K562 (cell line): Measurements from ENCODE around the gene CD3D. TPM values are rescaled to one million over a fixed set of nuclear protein-coding genes. Genes with fewer than 3 reads are reported as not detected.
A peak's percentile ranks its signal among the peaks of the same experiment; 100 is the strongest.

Experiments used
- BACH1 ChIP-seq: fragments of 200-800 bp; sonication (Bioruptor generic); IDR thresholded peaks from 2 replicates; pipeline ENCODE4 v1.6.1; 2016; ENCODE audit warnings: missing genetic modification characterization, missing compliant biosample characterization
- CCNT2 ChIP-seq: IDR thresholded peaks from 2 replicates; pipeline ENCODE4 v1.6.1; 2011; ENCODE audit warnings: borderline replicate concordance, low read depth, mild to moderate bottlenecking, moderate library complexity, mixed read lengths, low read length; ENCODE audit not compliant: insufficient read length; ENCODE audit errors: extremely low read depth
- CTBP1 ChIP-seq: fragments of 450-650 bp; IDR thresholded peaks from 2 replicates; pipeline ENCODE4 v1.6.1; 2016; ENCODE audit warnings: borderline replicate concordance
- EHMT2 ChIP-seq: fragments of 450-650 bp; IDR thresholded peaks from 2 replicates; pipeline ENCODE4 v1.6.1; 2018; ENCODE audit warnings: antibody characterized with exemption
- ERF ChIP-seq: fragments of 450-650 bp; formaldehyde crosslinking; IDR thresholded peaks from 2 replicates; pipeline ENCODE4 v1.4.0; 2020; ENCODE audit warnings: mild to moderate bottlenecking, mixed read lengths
- FOXJ3 ChIP-seq: sonication (generic); formaldehyde crosslinking; IDR thresholded peaks from 2 replicates; pipeline ENCODE4 v1.4.0; 2020; ENCODE audit warnings: mild to moderate bottlenecking, missing genetic modification reagents
- MAZ ChIP-seq, 2 experiments: fragments of 450-650 bp in 1 of 2; sonication (generic) in 1 of 2; formaldehyde crosslinking; IDR thresholded peaks in 1 of 2; conservative IDR thresholded peaks in 1 of 2; 2 replicates each; pipeline versions ENCODE4 v1.4.0 to v1.5.0; 2020; ENCODE audit warnings: mild to moderate bottlenecking in 1 of 2, missing genetic modification reagents in 1 of 2
- MEF2D ChIP-seq: conservative IDR thresholded peaks from 2 replicates; pipeline ENCODE4 v1.6.1; 2016; ENCODE audit warnings: low read depth, missing genetic modification characterization, missing compliant biosample characterization
- NR2C1 ChIP-seq, 2 experiments: fragments of 450-650 bp; IDR thresholded peaks; 2 replicates each; pipeline ENCODE4 v1.6.1; 2017; ENCODE audit warnings: mild to moderate bottlenecking in 2 of 2, antibody characterized with exemption in 1 of 2, inconsistent platforms in 1 of 2, missing compliant biosample characterization in 1 of 2, missing genetic modification characterization in 1 of 2
- PRMT5 ChIP-seq: sonication (generic); formaldehyde crosslinking; IDR thresholded peaks from 2 replicates; pipeline ENCODE4 v1.5.0; 2020; ENCODE audit warnings: missing genetic modification reagents
- PTRF ChIP-seq: fragments of 450-650 bp; IDR thresholded peaks from 2 replicates; pipeline ENCODE4 v1.6.1; 2016; ENCODE audit warnings: mild to moderate bottlenecking, missing genetic modification characterization, missing compliant biosample characterization
- SLC30A9 ChIP-seq: fragments of 250-450 bp; sonication (Bioruptor Pico); IDR thresholded peaks from 2 replicates; pipeline ENCODE4 v1.8.0; 2022; ENCODE audit warnings: mild to moderate bottlenecking, moderate library complexity
- TBP ChIP-seq: optimal IDR thresholded peaks from 2 replicates; pipeline ENCODE3; 2011; ENCODE audit warnings: low read depth, low read length, improper control_type of control experiment
- TCFL5 ChIP-seq: fragments of 250-450 bp; sonication (Bioruptor Pico); conservative IDR thresholded peaks from 2 replicates; pipeline ENCODE4 v1.6.1; 2021; ENCODE audit warnings: mild to moderate bottlenecking, moderate library complexity, matching md5 sums
- TRIM24 ChIP-seq, 2 experiments: fragments of 450-650 bp; IDR thresholded peaks; 2 replicates each; pipeline ENCODE4 v1.6.1; 2016
- ZNF445 ChIP-seq: fragments of 250-450 bp; sonication (Bioruptor Pico); IDR thresholded peaks from 2 replicates; pipeline ENCODE4 v1.4.0; 2020; ENCODE audit warnings: low read depth, mild to moderate bottlenecking, moderate library complexity
- ZZZ3 ChIP-seq: fragments of 450-650 bp; IDR thresholded peaks from 2 replicates; pipeline ENCODE4 v1.6.1; 2016; ENCODE audit warnings: antibody characterized with exemption, mild to moderate bottlenecking, moderate library complexity
- polyA plus RNA-seq, 8 experiments: library from polyadenylated mRNA; depleted of rRNA in 4 of 8; stranded (reverse) in 5 of 8; unstranded in 3 of 8; fragments of >200 nt; fragmentation: Nextera tagmentation in 2 of 8; fragmentation: Illumina TruSeq in 1 of 8; extraction: Ambion mirVana in 2 of 8; extraction: Trizol in 1 of 8; gene quantifications; 2 replicates each; pipeline versions ENCODE4 v1.2.1 to v1.2.3, GENCODE V29; 2011 to 2014; ENCODE audit warnings: inconsistent platforms in 1 of 8, missing spikeins in 1 of 8
- total RNA-seq, 7 experiments: library from RNA; depleted of rRNA in 6 of 7; stranded (reverse); fragments of >200 nt in 6 of 7; fragmentation: Illumina TruSeq in 2 of 7; extraction: Trizol in 2 of 7; gene quantifications; 2 replicates each; pipeline versions ENCODE4 v1.2.1 to v1.2.3, GENCODE V29; 2011 to 2021; ENCODE audit warnings: low replicate concordance in 1 of 7
- TF ChIP-seq, protein P1 (sequence below): fragments of 250-450 bp; sonication (Bioruptor Pico); IDR thresholded peaks from 2 replicates; pipeline ENCODE4 v1.8.0; 2022; ENCODE audit warnings: inconsistent platforms, mild to moderate bottlenecking, moderate library complexity, borderline replicate concordance
- TF ChIP-seq, protein P2 (sequence below): fragments of 250-450 bp; sonication (Bioruptor Pico); IDR thresholded peaks from 2 replicates; pipeline ENCODE4 v1.4.0; 2020; ENCODE audit warnings: mild to moderate bottlenecking, moderate library complexity, borderline replicate concordance
- TF ChIP-seq, protein P3 (sequence below), 2 experiments: fragments of 450-650 bp in 1 of 2; sonication (generic) in 1 of 2; formaldehyde crosslinking in 1 of 2; IDR thresholded peaks in 1 of 2; conservative IDR thresholded peaks in 1 of 2; 2 replicates each; pipeline versions ENCODE4 v1.6.1 to v1.8.1; 2016 to 2023; ENCODE audit warnings: mild to moderate bottlenecking in 2 of 2, moderate library complexity in 2 of 2, inconsistent platforms in 1 of 2, missing genetic modification reagents in 1 of 2
- TF ChIP-seq, protein P4 (sequence below): fragments of 250-450 bp; sonication (Bioruptor Pico); IDR thresholded peaks from 2 replicates; pipeline ENCODE4 v1.4.0; 2020; ENCODE audit warnings: mild to moderate bottlenecking, moderate library complexity

The CD3D gene
- total and polyA plus RNA-seq, 9 of the 15 experiments (the other 6 are each of a cell fraction or from before 2014, with no cell fraction given) = 36.2 to 238 (median 67.1) TPM

DNA sequence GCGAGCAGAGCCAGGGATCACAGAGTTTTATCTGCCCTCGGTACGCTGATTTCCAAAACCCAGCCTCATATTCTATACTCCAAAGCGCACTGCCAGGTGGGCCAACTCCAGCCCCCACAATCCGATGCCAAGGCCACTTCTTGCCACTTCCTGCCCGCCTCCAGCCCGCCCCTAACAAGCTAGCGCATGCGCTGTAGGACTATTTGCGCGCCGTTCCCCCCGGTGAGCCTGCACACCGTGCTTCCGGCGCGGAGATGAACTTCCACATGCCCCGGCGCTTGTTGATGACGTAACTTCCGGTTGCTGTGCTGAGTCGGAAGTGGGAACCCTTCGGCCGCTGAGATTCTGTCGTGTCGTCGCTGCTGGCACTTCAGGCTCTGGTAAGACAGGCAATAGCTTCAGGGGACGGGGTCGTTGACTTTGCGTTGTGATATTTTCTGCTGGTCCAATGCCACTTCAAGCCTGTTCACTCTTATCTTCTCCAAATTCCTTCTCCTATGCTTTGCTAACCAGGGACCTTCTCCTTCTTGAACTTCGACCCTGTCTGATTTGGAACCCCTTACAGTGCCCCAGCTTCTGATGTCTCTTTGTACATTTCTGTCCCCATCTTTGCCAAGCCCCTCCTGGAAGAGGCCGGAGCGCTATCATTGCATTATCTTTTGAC lies 16.9 kb upstream of the CD3D start, which contains the start of gene UBE4A (continued):
- TF ChIP-seq, protein P1, sequence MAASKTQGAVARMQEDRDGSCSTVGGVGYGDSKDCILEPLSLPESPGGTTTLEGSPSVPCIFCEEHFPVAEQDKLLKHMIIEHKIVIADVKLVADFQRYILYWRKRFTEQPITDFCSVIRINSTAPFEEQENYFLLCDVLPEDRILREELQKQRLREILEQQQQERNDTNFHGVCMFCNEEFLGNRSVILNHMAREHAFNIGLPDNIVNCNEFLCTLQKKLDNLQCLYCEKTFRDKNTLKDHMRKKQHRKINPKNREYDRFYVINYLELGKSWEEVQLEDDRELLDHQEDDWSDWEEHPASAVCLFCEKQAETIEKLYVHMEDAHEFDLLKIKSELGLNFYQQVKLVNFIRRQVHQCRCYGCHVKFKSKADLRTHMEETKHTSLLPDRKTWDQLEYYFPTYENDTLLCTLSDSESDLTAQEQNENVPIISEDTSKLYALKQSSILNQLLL (CRISPR knock-in tag) = no peak
- TF ChIP-seq BACH1 (tag) (peak; percentile 89), MEF2D (tag) (no peak), CTBP1 (0 out of 2 replicates have a peak, but pooled peaks have one; percentile 15), ZNF445 (CRISPR knock-in tag) (no peak), CCNT2 (no peak), ZZZ3 (no peak), ERF (no peak), TRIM24 (IDR thresholded peaks at IDR 0.05) (peak; percentile 10 to 62; a peak in 2 of 4 replicates), MAZ (CRISPR knock-in tag; conservative IDR thresholded peaks at IDR 0.05 in 1 of 2, IDR thresholded peaks at IDR 0.05 in 1 of 2) (peak; percentile 38 to 66; a peak in 1 of 4 replicates), FOXJ3 (CRISPR knock-in tag) (no peak), EHMT2 (peak; percentile 91), TBP (peak; percentile 66), NR2C1 (IDR thresholded peaks at IDR 0.05) (peak; percentile 95), NR2C1 (tag; IDR thresholded peaks at IDR 0.05) (peak; percentile 96), SLC30A9 (CRISPR knock-in tag) (no peak), PTRF (tag) (no peak), TCFL5 (CRISPR knock-in tag) (no peak), PRMT5 (CRISPR knock-in tag) (no peak)
- TF ChIP-seq, protein P2, sequence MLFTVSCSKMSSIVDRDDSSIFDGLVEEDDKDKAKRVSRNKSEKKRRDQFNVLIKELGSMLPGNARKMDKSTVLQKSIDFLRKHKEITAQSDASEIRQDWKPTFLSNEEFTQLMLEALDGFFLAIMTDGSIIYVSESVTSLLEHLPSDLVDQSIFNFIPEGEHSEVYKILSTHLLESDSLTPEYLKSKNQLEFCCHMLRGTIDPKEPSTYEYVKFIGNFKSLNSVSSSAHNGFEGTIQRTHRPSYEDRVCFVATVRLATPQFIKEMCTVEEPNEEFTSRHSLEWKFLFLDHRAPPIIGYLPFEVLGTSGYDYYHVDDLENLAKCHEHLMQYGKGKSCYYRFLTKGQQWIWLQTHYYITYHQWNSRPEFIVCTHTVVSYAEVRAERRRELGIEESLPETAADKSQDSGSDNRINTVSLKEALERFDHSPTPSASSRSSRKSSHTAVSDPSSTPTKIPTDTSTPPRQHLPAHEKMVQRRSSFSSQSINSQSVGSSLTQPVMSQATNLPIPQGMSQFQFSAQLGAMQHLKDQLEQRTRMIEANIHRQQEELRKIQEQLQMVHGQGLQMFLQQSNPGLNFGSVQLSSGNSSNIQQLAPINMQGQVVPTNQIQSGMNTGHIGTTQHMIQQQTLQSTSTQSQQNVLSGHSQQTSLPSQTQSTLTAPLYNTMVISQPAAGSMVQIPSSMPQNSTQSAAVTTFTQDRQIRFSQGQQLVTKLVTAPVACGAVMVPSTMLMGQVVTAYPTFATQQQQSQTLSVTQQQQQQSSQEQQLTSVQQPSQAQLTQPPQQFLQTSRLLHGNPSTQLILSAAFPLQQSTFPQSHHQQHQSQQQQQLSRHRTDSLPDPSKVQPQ (CRISPR knock-in tag) = no peak
- TF ChIP-seq, protein P3, sequence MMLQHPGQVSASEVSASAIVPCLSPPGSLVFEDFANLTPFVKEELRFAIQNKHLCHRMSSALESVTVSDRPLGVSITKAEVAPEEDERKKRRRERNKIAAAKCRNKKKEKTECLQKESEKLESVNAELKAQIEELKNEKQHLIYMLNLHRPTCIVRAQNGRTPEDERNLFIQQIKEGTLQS (IDR thresholded peaks at IDR 0.05) = peak; percentile 100
- TF ChIP-seq, protein P3 (CRISPR knock-in tag; conservative IDR thresholded peaks at IDR 0.05) = peak; percentile 87
- TF ChIP-seq, protein P4, sequence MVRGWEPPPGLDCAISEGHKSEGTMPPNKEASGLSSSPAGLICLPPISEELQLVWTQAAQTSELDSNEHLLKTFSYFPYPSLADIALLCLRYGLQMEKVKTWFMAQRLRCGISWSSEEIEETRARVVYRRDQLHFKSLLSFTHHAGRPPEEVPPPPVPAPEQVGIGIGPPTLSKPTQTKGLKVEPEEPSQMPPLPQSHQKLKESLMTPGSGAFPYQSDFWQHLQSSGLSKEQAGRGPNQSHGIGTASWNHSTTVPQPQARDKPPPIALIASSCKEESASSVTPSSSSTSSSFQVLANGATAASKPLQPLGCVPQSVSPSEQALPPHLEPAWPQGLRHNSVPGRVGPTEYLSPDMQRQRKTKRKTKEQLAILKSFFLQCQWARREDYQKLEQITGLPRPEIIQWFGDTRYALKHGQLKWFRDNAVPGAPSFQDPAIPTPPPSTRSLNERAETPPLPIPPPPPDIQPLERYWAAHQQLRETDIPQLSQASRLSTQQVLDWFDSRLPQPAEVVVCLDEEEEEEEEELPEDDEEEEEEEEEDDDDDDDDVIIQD (CRISPR knock-in tag) = no peak
